MCF 10A (cell line): Measurements from ENCODE around the gene ARID3C. TPM values are rescaled to one million over a fixed set of nuclear protein-coding genes. Genes with fewer than 3 reads are reported as not detected.

Source experiments
- BruUV-seq: library from RNA; stranded (reverse); fragments of 400-500 nt; replicated peaks from 2 replicates; lab custom pipeline; 2021; lab: Mats Ljungman, UMichigan
- CTCF ChIA-PET: fragments of 300-600 bp; sonication (Branson Sonifier 250); formaldehyde crosslinking; extraction: SDS; loops from one replicate; lab custom pipeline; 2021; ENCODE audit warnings: antibody characterized with exemption, inconsistent platforms; lab: Yijun Ruan, JAX
- POLR2A ChIA-PET: fragments of 300-600, 350-650 bp; sonication (Branson Sonifier 250); formaldehyde crosslinking; extraction: SDS; loops from one replicate; lab custom pipeline; 2020; ENCODE audit warnings: antibody characterized with exemption, inconsistent platforms; lab: Yijun Ruan, JAX
- DNase-seq: peaks from one replicate; pipeline ENCODE4 v3.0.0-alpha.2; 2018; ENCODE audit not compliant: unreplicated experiment
- H3K27ac Mint-ChIP-seq: one replicate; pipeline ENCODE4 v1.8.0; 2022; ENCODE audit warnings: mild to moderate bottlenecking, low read depth, mixed read lengths; ENCODE audit not compliant: unreplicated experiment
- H3K27me3 Mint-ChIP-seq: one replicate; pipeline ENCODE4 v1.8.0; 2022; ENCODE audit warnings: mixed read lengths; ENCODE audit not compliant: insufficient read depth, unreplicated experiment
- H3K36me3 Mint-ChIP-seq: one replicate; pipeline ENCODE4 v1.8.0; 2022; ENCODE audit warnings: mild to moderate bottlenecking, moderate library complexity, mixed read lengths; ENCODE audit not compliant: insufficient read depth, unreplicated experiment
- H3K4me1 Mint-ChIP-seq: one replicate; pipeline ENCODE4 v1.8.0; 2022; ENCODE audit warnings: mixed read lengths; ENCODE audit not compliant: insufficient read depth, unreplicated experiment
- H3K4me3 Mint-ChIP-seq: one replicate; pipeline ENCODE4 v1.8.0; 2022; ENCODE audit warnings: mild to moderate bottlenecking, moderate library complexity, mixed read lengths; ENCODE audit not compliant: unreplicated experiment
- H3K9me3 Mint-ChIP-seq: one replicate; pipeline ENCODE4 v1.8.0; 2022; ENCODE audit warnings: mixed read lengths; ENCODE audit not compliant: unreplicated experiment
- intact Hi-C: fragments of 100-400 bp; cut with micrococcal nuclease; formaldehyde crosslinking; loops from 2 replicates; pipeline ENCODE4 v1.14.1; 2022
- total RNA-seq: library from RNA; stranded (reverse); gene quantifications from 2 replicates; pipeline ENCODE4 v1.2.3, GENCODE V29; 2022
- TF ChIP-seq, protein P1 (sequence below): fragments of 200-600 bp; IDR thresholded peaks from one replicate; pipeline ENCODE4 v1.8.0; 2022; ENCODE audit warnings: antibody characterized with exemption, mild to moderate bottlenecking; ENCODE audit not compliant: unreplicated experiment

ARID3C gene
- total RNA-seq, 1 experiment from 2014 or later = not detected

DNA sequence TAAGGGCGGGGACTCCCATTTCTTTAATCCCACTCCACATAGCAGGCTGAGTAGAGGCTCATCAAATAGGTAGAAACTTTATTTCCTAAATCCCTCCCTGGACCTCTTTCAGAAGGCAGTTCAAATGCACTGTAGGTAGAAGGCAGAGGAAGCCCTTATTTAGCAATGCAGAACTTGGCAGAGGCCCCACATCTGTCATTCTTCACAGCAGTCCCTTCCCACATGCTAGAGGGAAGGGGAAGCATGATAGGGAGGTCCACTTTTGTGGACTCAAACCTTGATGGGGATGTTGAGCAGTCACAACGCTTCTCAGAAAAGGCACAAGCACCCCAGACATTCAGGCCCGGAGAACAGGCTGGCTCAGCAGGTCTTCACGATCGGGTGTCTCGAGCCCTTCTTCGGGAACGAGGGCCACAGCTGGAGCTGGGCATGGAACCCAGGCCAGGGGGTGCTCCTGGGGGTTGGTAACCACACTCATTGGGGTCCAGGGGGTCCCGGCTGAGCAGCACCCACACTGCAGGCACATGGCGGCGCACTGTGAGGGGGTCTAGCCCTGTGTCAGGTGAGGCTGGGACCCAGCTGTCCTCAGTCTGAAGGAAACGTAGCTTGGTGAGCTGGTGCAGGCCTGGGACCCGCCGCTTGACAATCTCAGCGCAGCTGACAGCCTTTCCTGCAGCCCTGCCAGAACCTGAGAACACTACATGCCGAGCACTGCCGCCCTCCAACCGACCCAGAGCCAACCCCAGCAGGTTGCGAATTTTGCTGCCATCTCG, 18.2 kb downstream of the ARID3C start:
- ChIA-PET POLR2A (interaction anchor here (0.5 to 2.4 kb wide), 8 partner anchors 10 to 355 kb away, joined by 3 to 21 read pairs (median 4); partner anchors contain the start of genes DCTN3 and SIGMAR1), CTCF (interaction anchor here (0.6 to 8.8 kb wide), 7 partner anchors 11 to 246 kb away, joined by 3 to 113 read pairs (median 4); partner anchors contain the start of gene SIGMAR1)
- BruUV-seq = no TSS peak

DNA sequence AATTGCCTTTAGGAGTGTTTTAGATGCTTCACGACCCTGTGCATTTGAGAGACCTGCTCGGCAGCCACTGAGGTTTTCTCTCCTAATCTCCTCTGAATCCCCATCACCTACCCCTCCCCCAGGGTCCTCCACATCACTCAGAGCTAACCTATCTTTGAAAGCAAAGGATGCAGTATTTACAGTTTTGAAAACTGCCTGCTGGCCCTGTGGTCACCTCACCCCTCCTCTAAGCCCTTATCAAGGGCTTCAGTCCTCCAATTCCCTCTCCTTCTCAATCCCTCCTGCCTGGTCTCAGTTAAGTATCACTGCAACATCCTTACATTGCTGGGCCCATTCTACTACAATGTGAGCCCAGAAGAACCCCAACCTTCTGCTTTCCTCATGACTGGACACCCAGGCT, 21.5 kb downstream of the ARID3C start:
- POLR2A ChIA-PET = interaction anchor here (0.6 to 0.7 kb wide), 2 partner anchors 37 to 559 kb away, joined by 3 to 4 read pairs; no protein-coding TSS in a partner anchor
- DNase-seq = no peak
- CTCF ChIA-PET = interaction anchor here (0.6 to 5.1 kb wide), 5 partner anchors 15 to 745 kb away, joined by 3 to 42 read pairs (median 10); no protein-coding TSS in a partner anchor
- H3K4me3 Mint-ChIP-seq = no peak overlapping the region
- peaks cover 5% of the 10 kb centered on the region for H3K4me1 Mint-ChIP-seq
- H3K27me3 Mint-ChIP-seq = no peaks in the 10 kb centered on the region
- TF ChIP-seq, protein P1, sequence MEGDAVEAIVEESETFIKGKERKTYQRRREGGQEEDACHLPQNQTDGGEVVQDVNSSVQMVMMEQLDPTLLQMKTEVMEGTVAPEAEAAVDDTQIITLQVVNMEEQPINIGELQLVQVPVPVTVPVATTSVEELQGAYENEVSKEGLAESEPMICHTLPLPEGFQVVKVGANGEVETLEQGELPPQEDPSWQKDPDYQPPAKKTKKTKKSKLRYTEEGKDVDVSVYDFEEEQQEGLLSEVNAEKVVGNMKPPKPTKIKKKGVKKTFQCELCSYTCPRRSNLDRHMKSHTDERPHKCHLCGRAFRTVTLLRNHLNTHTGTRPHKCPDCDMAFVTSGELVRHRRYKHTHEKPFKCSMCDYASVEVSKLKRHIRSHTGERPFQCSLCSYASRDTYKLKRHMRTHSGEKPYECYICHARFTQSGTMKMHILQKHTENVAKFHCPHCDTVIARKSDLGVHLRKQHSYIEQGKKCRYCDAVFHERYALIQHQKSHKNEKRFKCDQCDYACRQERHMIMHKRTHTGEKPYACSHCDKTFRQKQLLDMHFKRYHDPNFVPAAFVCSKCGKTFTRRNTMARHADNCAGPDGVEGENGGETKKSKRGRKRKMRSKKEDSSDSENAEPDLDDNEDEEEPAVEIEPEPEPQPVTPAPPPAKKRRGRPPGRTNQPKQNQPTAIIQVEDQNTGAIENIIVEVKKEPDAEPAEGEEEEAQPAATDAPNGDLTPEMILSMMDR = no peak
- H3K27ac Mint-ChIP-seq = no peak overlapping the region
- peaks cover 6% of the 10 kb centered on the region for H3K36me3 Mint-ChIP-seq
- intact Hi-C loops = loop anchor here (10.0 kb wide), 1 partner anchor 353 kb away; no protein-coding TSS in a partner anchor
- no TSS peak for BruUV-seq
- H3K9me3 Mint-ChIP-seq = no peaks in the 10 kb centered on the region

More for the DNA sequence above, 18.2 kb downstream of the ARID3C start:
- peaks cover 14% of the 10 kb centered on the region for H3K4me1 Mint-ChIP-seq
- peaks cover 12% of the 10 kb centered on the region for H3K36me3 Mint-ChIP-seq
- TF ChIP-seq, protein P1 = no peak
- H3K9me3 Mint-ChIP-seq = no peaks in the 10 kb centered on the region
- H3K27ac Mint-ChIP-seq = peak overlapping the region; percentile 97
- no peak for DNase-seq
- intact Hi-C loops = no loop called here
- H3K4me3 Mint-ChIP-seq = peak overlapping the region; percentile 91
- H3K27me3 Mint-ChIP-seq = no peaks in the 10 kb centered on the region

DNA sequence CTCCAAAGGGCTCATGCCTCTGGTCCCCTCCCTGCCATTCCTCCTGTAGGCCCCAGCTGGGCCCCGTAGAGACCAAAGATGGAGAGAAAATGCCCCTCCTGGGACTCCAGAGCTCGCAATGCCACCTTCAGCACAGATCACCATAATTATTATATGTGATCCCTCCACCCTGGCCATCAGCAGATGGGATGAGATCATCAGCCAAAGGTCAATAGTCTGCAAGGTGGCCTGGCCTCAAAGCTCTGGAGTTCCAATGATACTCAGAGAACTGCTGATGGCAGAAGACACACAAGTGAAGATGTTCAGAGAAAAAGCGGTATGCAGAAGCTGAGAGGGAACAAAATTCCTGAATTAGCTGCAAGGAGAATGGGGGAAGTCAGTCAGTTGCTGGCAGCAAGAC, 22.0 kb downstream of the ARID3C start:
- H3K27me3 Mint-ChIP-seq = no peaks in the 10 kb centered on the region
- ChIA-PET CTCF (interaction anchor here (0.6 to 5.1 kb wide), 6 partner anchors 15 to 894 kb away, joined by 3 to 42 read pairs (median 6); no protein-coding TSS in a partner anchor), POLR2A (interaction anchor here (0.5 to 0.6 kb wide), 3 partner anchors 276 to 1157 kb away, joined by 3 read pairs; no protein-coding TSS in a partner anchor)
- H3K4me3 Mint-ChIP-seq = no peak overlapping the region
- peaks cover 6% of the 10 kb centered on the region for H3K36me3 Mint-ChIP-seq
- DNase-seq = no peak
- intact Hi-C loops = loop anchor here (10.0 kb wide), 1 partner anchor 352 kb away; no protein-coding TSS in a partner anchor
- H3K9me3 Mint-ChIP-seq = no peaks in the 10 kb centered on the region
- TF ChIP-seq, protein P1 = no peak
- no peak overlapping the region for H3K27ac Mint-ChIP-seq
- BruUV-seq = no TSS peak
- H3K4me1 Mint-ChIP-seq = peaks cover 5% of the 10 kb centered on the region

DNA sequence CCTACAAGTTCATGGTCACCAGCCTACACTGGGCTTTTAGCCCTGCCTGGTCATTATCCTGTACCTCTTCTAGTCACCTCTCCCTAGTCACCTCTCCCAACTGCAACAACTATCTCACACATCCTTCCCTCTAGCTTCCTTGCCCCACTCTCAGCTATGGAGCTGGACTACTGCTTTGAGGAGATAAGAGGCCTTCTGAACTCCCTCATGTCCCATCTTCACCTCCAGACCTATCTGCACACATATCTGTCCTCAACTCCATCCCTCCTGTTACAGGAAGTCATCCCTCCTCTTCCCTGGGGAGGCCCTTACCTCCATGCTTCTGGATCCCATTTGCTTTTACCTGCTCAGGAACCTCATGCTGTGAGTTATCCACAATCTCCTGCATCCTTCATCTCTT, 22.7 kb downstream of the ARID3C start:
- ChIA-PET POLR2A (no interaction called here), CTCF (interaction anchor here (0.6 to 5.1 kb wide), 11 partner anchors 10 to 893 kb away, joined by 3 to 42 read pairs (median 4); no protein-coding TSS in a partner anchor)
- Mint-ChIP-seq H3K36me3 (peaks cover under 1% of the 10 kb centered on the region), H3K4me1 (peaks cover 1% of the 10 kb centered on the region), H3K4me3 (no peak overlapping the region), H3K27ac (no peak overlapping the region), H3K9me3 (no peaks in the 10 kb centered on the region), H3K27me3 (no peaks in the 10 kb centered on the region)
- intact Hi-C loops = loop anchor here (10.0 kb wide), 1 partner anchor 351 kb away; no protein-coding TSS in a partner anchor
- TF ChIP-seq, protein P1 = no peak
- no peak for DNase-seq
- BruUV-seq = no TSS peak
